PFSK-1 (cell line): Measurements from ENCODE around the gene SLC6A7.

Source experiments
- FOXP2 ChIP-seq: optimal IDR thresholded peaks from 2 replicates; pipeline ENCODE3; 2011; ENCODE audit warnings: borderline replicate concordance, control low read depth, inconsistent platforms; ENCODE audit not compliant: insufficient read depth; ENCODE audit errors: extremely low read length, extremely low read depth
- POLR2AphosphoS5 ChIP-seq: IDR thresholded peaks from 2 replicates; pipeline ENCODE4 v1.6.1; 2012; ENCODE audit warnings: low read depth, mild to moderate bottlenecking, control low read depth, low read length, moderate library complexity
- SIN3A ChIP-seq: IDR thresholded peaks from 2 replicates; pipeline ENCODE4 v1.6.1; 2012; ENCODE audit warnings: mild to moderate bottlenecking, low read length, moderate library complexity, borderline replicate concordance; ENCODE audit not compliant: insufficient read depth
- TAF1 ChIP-seq: IDR thresholded peaks from 2 replicates; pipeline ENCODE4 v1.6.1; 2012; ENCODE audit warnings: low read length, control low read depth, borderline replicate concordance; ENCODE audit not compliant: insufficient read depth
- TF ChIP-seq, protein P1 (sequence below), 2 experiments: IDR thresholded peaks; 2 replicates each; pipeline versions ENCODE4 v1.6.1 to v1.8.0; 2011 to 2012; ENCODE audit warnings: low read depth in 2 of 2, low read length in 2 of 2, control low read depth in 1 of 2, inconsistent platforms in 1 of 2, mild to moderate bottlenecking in 1 of 2, moderate library complexity in 1 of 2; ENCODE audit not compliant: insufficient read depth in 1 of 2

The SLC6A7 gene

DNA sequence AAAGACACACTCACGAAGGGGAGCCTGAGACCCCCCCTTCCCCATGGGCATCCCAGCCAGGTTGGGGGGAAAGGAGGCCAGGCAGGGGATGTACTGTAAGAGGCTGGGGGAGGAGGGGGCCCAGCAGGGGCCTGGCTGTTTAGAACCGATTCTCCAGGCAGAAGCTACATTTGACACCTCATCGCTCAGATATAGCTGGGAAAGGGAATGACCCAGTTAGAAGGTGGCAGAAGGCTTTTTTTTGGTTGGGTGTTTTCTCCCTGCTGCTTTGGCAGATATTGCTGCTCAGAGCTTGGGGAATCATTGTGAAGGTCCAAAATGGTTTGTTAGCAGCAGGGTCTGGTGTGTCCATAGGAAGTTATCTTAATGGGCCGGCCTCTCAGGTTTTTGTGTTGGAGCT, 17.3 kb upstream of the SLC6A7 start:
- TF ChIP-seq FOXP2, result no peak
- TF ChIP-seq, protein P1, sequence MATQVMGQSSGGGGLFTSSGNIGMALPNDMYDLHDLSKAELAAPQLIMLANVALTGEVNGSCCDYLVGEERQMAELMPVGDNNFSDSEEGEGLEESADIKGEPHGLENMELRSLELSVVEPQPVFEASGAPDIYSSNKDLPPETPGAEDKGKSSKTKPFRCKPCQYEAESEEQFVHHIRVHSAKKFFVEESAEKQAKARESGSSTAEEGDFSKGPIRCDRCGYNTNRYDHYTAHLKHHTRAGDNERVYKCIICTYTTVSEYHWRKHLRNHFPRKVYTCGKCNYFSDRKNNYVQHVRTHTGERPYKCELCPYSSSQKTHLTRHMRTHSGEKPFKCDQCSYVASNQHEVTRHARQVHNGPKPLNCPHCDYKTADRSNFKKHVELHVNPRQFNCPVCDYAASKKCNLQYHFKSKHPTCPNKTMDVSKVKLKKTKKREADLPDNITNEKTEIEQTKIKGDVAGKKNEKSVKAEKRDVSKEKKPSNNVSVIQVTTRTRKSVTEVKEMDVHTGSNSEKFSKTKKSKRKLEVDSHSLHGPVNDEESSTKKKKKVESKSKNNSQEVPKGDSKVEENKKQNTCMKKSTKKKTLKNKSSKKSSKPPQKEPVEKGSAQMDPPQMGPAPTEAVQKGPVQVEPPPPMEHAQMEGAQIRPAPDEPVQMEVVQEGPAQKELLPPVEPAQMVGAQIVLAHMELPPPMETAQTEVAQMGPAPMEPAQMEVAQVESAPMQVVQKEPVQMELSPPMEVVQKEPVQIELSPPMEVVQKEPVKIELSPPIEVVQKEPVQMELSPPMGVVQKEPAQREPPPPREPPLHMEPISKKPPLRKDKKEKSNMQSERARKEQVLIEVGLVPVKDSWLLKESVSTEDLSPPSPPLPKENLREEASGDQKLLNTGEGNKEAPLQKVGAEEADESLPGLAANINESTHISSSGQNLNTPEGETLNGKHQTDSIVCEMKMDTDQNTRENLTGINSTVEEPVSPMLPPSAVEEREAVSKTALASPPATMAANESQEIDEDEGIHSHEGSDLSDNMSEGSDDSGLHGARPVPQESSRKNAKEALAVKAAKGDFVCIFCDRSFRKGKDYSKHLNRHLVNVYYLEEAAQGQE (IDR thresholded peaks at IDR 0.05; ENCODE audit: insufficient read depth in 1 of 2, low read depth in 2 of 2, low read length in 2 of 2), result no peak
- no peak for TF ChIP-seq POLR2AphosphoS5
- TF ChIP-seq TAF1, result no peak
- no peak for TF ChIP-seq SIN3A

DNA sequence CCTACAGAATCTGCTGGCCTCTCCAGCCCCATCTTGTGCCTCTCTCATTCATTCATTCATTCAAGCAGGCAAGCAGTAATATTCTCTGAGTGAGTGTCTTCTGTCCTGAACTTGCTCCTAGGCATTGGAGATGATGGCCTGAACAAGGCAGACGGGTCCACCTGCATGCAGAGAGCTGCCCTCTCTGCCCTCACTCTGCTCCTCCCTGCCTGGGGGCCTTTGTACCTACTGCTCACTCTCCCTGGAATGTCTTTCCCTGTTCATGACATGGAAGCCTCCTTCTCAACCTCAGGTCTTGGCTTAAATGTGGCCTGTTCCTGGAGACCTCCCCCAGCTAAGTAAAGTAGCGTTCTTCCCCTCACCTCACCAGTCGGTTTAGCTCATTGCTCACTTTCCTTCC, 16.7 kb upstream of the SLC6A7 start:
- TF ChIP-seq, protein P1 (IDR thresholded peaks at IDR 0.05; ENCODE audit: insufficient read depth in 1 of 2, low read depth in 2 of 2, low read length in 2 of 2), result no peak
- TF ChIP-seq SIN3A (no peak), TAF1 (no peak), FOXP2 (no peak)

DNA sequence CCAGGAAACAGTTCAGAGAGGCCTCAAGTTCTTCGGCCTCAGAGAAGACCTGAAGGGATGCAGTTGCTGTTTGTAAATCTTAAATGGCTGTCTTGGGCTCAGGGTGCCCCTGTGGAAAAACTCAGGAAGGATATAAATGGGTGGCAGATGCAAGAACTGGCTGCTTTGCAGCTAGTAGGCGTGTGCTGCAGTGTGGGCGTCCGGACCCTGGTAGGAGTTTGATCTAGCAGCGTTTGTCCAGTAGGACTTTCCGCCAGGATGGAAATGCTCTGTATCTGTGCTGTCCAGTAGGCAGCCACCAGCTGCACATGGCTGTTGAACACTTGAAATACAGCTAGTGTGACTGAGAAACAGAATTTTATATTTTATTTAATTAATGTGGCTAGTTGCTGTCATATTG, 15.6 kb upstream of the SLC6A7 start:
- no peak for TF ChIP-seq FOXP2
- TF ChIP-seq SIN3A, result no peak

DNA sequence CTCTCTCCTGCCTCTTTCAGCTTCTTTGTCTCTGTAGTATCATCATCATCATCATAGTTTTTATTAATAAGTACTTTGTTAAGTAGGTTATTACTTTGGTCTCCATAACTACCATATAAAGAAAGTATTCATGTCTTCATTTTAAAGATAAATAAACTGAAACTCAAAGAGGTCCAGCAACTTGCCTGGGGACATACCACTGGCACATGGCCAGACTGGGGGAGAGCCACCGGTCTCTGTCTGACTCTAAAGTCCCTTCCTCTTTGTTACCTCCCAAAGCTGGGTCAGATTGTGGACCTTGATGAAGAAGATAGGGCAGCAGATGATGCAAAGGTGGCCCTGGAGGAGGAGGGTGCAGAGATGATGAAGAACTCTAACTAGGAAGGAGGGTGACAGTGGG, 14.8 kb upstream of the SLC6A7 start:
- no peak for TF ChIP-seq FOXP2

DNA sequence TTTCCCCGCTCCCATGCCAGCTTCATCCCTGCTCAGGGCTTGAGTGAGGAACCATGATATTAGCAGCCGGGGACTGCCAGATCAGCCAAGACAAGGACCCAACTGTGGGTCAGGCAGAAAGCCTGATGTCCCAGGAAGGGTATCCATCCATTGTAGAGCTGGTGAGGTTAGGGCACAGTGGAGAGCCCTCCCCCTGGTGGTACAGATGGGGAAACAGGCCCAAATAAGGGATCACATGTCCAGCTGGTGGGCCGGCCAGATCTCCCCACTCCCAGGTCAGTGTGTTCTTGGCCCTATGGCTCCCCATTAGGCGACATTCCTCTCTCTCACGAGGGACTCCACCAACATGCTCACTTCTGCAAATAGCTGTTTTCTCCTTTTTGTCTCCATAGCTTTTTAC, 14.3 kb upstream of the SLC6A7 start:
- no peak for TF ChIP-seq FOXP2

DNA sequence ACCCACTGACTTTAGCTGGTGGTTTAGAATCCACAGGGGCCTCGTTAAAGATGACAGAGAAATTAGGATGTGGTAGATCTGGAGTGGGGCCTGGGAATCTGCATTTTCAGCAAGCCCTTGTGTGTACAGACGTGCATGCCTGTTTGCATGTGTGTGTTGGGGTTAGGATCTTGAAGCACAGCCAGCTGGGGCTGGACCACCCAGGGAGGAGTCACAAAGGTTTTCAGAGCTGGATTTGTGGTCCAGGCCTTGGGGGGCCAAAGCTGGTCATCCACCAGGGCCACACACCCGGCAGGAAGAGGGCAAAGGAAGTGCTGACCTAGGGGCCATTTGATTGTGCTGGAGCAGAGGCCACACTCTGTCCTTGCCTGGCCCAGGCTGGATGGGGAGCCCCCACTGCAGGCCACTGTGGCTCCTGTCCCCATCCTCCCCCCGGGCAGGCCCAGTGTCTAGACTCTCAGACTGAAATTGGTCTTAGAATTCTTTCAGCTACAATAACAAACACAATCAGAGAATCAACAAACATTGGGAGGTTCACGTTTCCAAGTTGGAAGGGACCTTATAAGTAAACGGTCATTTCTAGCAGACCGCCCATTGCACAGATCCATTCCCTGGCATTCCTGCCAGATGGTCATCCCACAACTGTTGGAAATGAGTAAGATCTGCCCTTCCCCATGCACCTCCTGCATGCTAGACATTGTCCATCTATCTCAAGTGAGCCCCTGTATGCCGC, 13.0 kb upstream of the SLC6A7 start:
- no peak for TF ChIP-seq SIN3A
- TF ChIP-seq, protein P1 (IDR thresholded peaks at IDR 0.05; ENCODE audit: insufficient read depth in 1 of 2, low read depth in 2 of 2, low read length in 2 of 2), result no peak
- TF ChIP-seq POLR2AphosphoS5, result no peak
- no peak for TF ChIP-seq TAF1
- TF ChIP-seq FOXP2, result no peak

DNA sequence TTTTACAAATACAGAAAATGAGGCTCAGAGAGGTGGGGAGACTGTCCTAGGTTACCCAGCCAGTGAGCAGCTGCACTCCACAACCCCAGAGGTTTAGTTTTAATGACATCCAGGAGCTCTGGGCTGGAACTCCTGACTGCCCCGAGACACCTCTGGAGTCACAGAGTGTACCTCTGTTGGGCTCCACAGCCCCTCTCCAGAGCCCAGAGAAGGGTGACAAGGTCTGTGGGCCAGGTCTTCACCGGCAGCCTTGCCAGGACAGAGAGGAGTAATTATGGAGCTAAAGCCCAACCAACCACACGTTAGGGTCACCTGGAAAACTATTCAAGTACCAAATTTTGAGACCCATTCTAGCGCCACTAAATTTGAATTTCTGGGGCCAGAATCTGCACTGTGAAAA, 12.1 kb upstream of the SLC6A7 start:
- TF ChIP-seq POLR2AphosphoS5, result no peak
